Fibroblast of skin of left quadriceps (primary cell): ENCODE data around the gene C9orf85.
A peak's percentile ranks its signal among the peaks of the same experiment; 100 is the strongest.
"Not testable (repeated sequence)": the region's sequence is repeated elsewhere in the genome, so short reads cannot be mapped to it uniquely, and the experiment has no call there.

Experiments used
- DNase-seq, 2 experiments: peaks; one replicate each; pipeline ENCODE4 v3.0.0-alpha.2; 2013; ENCODE audit warnings: low read depth in 2 of 2

C9orf85 gene

GRCh38 chr9:71911061-71911907 is at the start of gene C9orf85, which contains the start of gene ABHD17B:
TSS of gene C9orf85 (plus strand) at chr9:71911639. CDS start at chr9:71911735, 96 bp downstream.
TSS of gene ABHD17B (minus strand) at chr9:71911193. CDS start at chr9:71875080, 36,113 bp downstream.
- peak; percentile 98 to 99 for DNase-seq

GRCh38 chr9:71863631-71864030 is 47.8 kb upstream of the C9orf85 start:
- peak; percentile 11 to 13 for DNase-seq

- no peak for DNase-seq
Observed at GRCh38 chr9:71875345-71875744, 36.1 kb upstream of the C9orf85 start.

GRCh38 chr9:71876106-71876505 is 35.3 kb upstream of the C9orf85 start:
- DNase-seq = no peak

- no peak for DNase-seq
Observed at GRCh38 chr9:71876829-71877228, 34.6 kb upstream of the C9orf85 start.

- no peak for DNase-seq
Observed at GRCh38 chr9:71878327-71879274, 32.8 kb upstream of the C9orf85 start.

GRCh38 chr9:71879644-71880174 is 31.7 kb upstream of the C9orf85 start:
- no peak for DNase-seq

GRCh38 chr9:71884005-71884404 is 27.4 kb upstream of the C9orf85 start:
- no peak for DNase-seq

GRCh38 chr9:71885467-71885866 is 26.0 kb upstream of the C9orf85 start:
- no peak for DNase-seq

- DNase-seq = no peak
Observed at GRCh38 chr9:71886015-71886414, 25.4 kb upstream of the C9orf85 start.

- no peak for DNase-seq
Observed at GRCh38 chr9:71886541-71886940, 24.9 kb upstream of the C9orf85 start.

- DNase-seq = no peak
Observed at GRCh38 chr9:71887362-71887761, 24.1 kb upstream of the C9orf85 start.

- no peak for DNase-seq
Observed at GRCh38 chr9:71890042-71890679, 21.3 kb upstream of the C9orf85 start.

GRCh38 chr9:71891557-71892189 is 19.8 kb upstream of the C9orf85 start:
- DNase-seq = no peak

GRCh38 chr9:71895117-71895516 is 16.3 kb upstream of the C9orf85 start:
- DNase-seq = no peak

- DNase-seq = no peak
Observed at GRCh38 chr9:71895955-71896354, 15.5 kb upstream of the C9orf85 start.

- no peak for DNase-seq
Observed at GRCh38 chr9:71896761-71897160, 14.7 kb upstream of the C9orf85 start.

GRCh38 chr9:71897577-71897976 is 13.9 kb upstream of the C9orf85 start:
- DNase-seq = no peak

- not testable (repeated sequence) for DNase-seq
Observed at GRCh38 chr9:71898756-71899155, 12.7 kb upstream of the C9orf85 start.

GRCh38 chr9:71901695-71902597 is 9.5 kb upstream of the C9orf85 start:
- no peak for DNase-seq
